CD4-positive, alpha-beta T cell (primary cell): ENCODE measurements around the gene RELL2. TPM values are rescaled to one million over a fixed set of nuclear protein-coding genes. Genes with fewer than 3 reads are reported as not detected.

Source experiments
- ATAC-seq: fragments of 200-7000 bp; cut with Tn5 transposase; one replicate; pipeline ENCODE4 v1.10.0; 2022; ENCODE audit warnings: mild to moderate bottlenecking; ENCODE audit not compliant: poor library complexity
- CTCF ChIA-PET: fragments of 350-600 bp; sonication (Branson Sonifier 250); formaldehyde crosslinking; loops from one replicate; lab custom pipeline; 2021; ENCODE audit warnings: antibody characterized with exemption, inconsistent platforms; lab: Charles Lee
- POLR2A ChIA-PET: fragments of 350-600 bp; sonication (Branson Sonifier 250); formaldehyde crosslinking; loops from one replicate; lab custom pipeline; 2021; ENCODE audit warnings: antibody characterized with exemption, inconsistent platforms; lab: Charles Lee
- DNase-seq, 14 experiments: peaks; one replicate each; pipeline ENCODE4 v3.0.0-alpha.2; 2013 to 2020; ENCODE audit warnings: mixed read lengths in 2 of 14
- H3K27ac ChIP-seq, 2 donors: one replicate each; pipeline versions ENCODE4 v1.5.1 to v1.7.0; 2013; ENCODE audit warnings: low read length in 2 of 2, low read depth in 1 of 2, mild to moderate bottlenecking in 1 of 2
- H3K27me3 ChIP-seq, 2 experiments: 1 replicate in 1 of 2; 2 replicates in 1 of 2; pipeline versions ENCODE4 v1.6.1 to v1.7.0; 2013; ENCODE audit warnings: low read length in 2 of 2, control low read depth in 1 of 2, mild to moderate bottlenecking in 1 of 2, moderate library complexity in 1 of 2; ENCODE audit not compliant: insufficient read depth in 2 of 2, control insufficient read depth in 1 of 2
- H3K36me3 ChIP-seq: one replicate; pipeline ENCODE4 v1.6.1; 2013; ENCODE audit warnings: low read length, control low read depth; ENCODE audit not compliant: insufficient read depth
- H3K4me1 ChIP-seq: one replicate; pipeline ENCODE4 v1.6.1; 2013; ENCODE audit warnings: low read length, control low read depth; ENCODE audit not compliant: insufficient read depth
- H3K4me3 ChIP-seq: one replicate; pipeline ENCODE4 v1.5.1; 2013; ENCODE audit warnings: mild to moderate bottlenecking, low read length, moderate library complexity
- H3K9me3 ChIP-seq, 2 experiments: 1 replicate in 1 of 2; 2 replicates in 1 of 2; pipeline versions ENCODE4 v1.6.1 to v1.7.0; 2013; ENCODE audit warnings: low read length in 2 of 2, mild to moderate bottlenecking in 2 of 2, control low read depth in 1 of 2, moderate library complexity in 1 of 2; ENCODE audit not compliant: control insufficient read depth in 1 of 2, insufficient read depth in 1 of 2
- H3K27ac Mint-ChIP-seq: one replicate; pipeline ENCODE4 v1.8.0; 2020; ENCODE audit warnings: mixed read lengths
- H3K27me3 Mint-ChIP-seq: one replicate; pipeline ENCODE4 v1.8.0; 2021; ENCODE audit warnings: mixed read lengths
- H3K36me3 Mint-ChIP-seq: one replicate; pipeline ENCODE4 v1.8.0; 2021; ENCODE audit warnings: low read depth, mixed read lengths
- H3K4me1 Mint-ChIP-seq: one replicate; pipeline ENCODE4 v1.8.0; 2021; ENCODE audit warnings: low read depth, mixed read lengths
- H3K4me3 Mint-ChIP-seq: one replicate; pipeline ENCODE4 v1.8.0; 2020; ENCODE audit warnings: mild to moderate bottlenecking, mixed read lengths
- H3K9me3 Mint-ChIP-seq: one replicate; pipeline ENCODE4 v1.8.0; 2020; ENCODE audit warnings: mixed read lengths
- intact Hi-C, 2 experiments: fragments of 100-400 bp; cut with DNase I in 1 of 2; cut with micrococcal nuclease in 1 of 2; formaldehyde crosslinking; loops; one replicate each; pipeline versions ENCODE4 v1.15.1 to v1.9.0; 2023 to 2025; cut with DNase I, micrococcal nuclease
- total RNA-seq, 174 experiments: library from RNA in 2 of 174; stranded (reverse) in 2 of 174; gene quantifications; one replicate each; pipeline ENCODE4 v1.2.3 and lab custom pipeline; 2021 to 2026
- TF ChIP-seq, protein P1 (sequence below): fragments of 200-600 bp; IDR thresholded peaks from one replicate; pipeline ENCODE4 v1.8.0; 2022; ENCODE audit warnings: antibody characterized with exemption, mild to moderate bottlenecking

The RELL2 gene
- total RNA-seq, 2 experiments from 2014 or later = 10.9 to 11.4 TPM

DNA sequence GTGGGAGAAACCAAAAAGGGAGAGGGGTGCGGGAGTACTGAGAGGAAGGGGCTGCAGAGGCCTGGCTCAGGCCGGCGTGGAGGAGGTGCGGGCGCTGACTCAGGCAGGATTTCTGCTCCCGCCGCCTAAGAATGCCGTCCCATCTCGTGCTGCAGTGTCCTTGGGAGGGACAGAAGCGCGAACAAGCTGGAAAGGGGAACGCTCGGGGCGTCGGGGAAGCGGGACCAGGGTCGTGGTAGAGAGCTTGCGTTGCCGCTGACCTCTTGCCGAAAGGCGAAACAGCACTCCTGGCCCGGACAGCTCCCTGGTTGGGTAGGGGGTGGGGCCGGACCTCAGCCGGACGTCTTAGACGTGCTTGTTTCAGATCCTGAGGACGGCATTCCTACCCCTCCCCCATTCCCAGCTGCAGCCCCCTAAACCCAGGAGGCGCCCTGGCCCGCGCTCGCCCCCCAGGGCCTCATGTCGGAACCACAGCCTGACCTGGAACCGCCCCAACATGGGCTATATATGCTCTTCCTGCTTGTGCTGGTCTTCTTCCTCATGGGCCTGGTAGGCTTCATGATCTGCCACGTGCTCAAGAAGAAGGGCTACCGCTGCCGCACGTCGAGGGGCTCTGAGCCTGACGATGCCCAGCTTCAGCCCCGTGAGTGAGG lies 1.1 kb downstream of the RELL2 start:
- Mint-ChIP-seq H3K4me1 (peaks cover 37% of the 10 kb centered on the region), H3K4me3 (peak overlapping the region; percentile 92), H3K27ac (peak overlapping the region; percentile 89), H3K9me3 (no peaks in the 10 kb centered on the region), H3K36me3 (peaks cover 52% of the 10 kb centered on the region), H3K27me3 (no peaks in the 10 kb centered on the region)
- ATAC-seq (peak; percentile 45), DNase-seq (peak; percentile 34 to 80 (median 48))
- Histone ChIP-seq H3K9me3 (no peaks in the 10 kb centered on the region), H3K4me1 (peaks cover 42% of the 10 kb centered on the region), H3K27me3 (no peaks in the 10 kb centered on the region), H3K27ac (peak overlapping the region; percentile 77 to 79), H3K4me3 (peak overlapping the region; percentile 97), H3K36me3 (peaks cover 34% of the 10 kb centered on the region)
- TF ChIP-seq, protein P1, sequence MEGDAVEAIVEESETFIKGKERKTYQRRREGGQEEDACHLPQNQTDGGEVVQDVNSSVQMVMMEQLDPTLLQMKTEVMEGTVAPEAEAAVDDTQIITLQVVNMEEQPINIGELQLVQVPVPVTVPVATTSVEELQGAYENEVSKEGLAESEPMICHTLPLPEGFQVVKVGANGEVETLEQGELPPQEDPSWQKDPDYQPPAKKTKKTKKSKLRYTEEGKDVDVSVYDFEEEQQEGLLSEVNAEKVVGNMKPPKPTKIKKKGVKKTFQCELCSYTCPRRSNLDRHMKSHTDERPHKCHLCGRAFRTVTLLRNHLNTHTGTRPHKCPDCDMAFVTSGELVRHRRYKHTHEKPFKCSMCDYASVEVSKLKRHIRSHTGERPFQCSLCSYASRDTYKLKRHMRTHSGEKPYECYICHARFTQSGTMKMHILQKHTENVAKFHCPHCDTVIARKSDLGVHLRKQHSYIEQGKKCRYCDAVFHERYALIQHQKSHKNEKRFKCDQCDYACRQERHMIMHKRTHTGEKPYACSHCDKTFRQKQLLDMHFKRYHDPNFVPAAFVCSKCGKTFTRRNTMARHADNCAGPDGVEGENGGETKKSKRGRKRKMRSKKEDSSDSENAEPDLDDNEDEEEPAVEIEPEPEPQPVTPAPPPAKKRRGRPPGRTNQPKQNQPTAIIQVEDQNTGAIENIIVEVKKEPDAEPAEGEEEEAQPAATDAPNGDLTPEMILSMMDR = peak; percentile 46
- ChIA-PET CTCF (interaction anchor here (0.6 to 6.2 kb wide), 14 partner anchors 9 to 321 kb away, joined by 3 to 77 read pairs (median 4); partner anchors contain the start of genes DIAPH1, FCHSD1, PCDH1 and PCDHGA10), POLR2A (interaction anchor here (0.8 to 8.8 kb wide), 22 partner anchors 11 to 927 kb away, joined by 3 to 100 read pairs (median 8); partner anchors contain the start of genes DELE1, DIAPH1, FCHSD1 and RNF14)
- intact Hi-C loops = loop anchor here (1.0 to 5.0 kb wide), 3 partner anchors 12 to 46 kb away; partner anchors contain the start of gene DIAPH1 (in 1 of the 2)

DNA sequence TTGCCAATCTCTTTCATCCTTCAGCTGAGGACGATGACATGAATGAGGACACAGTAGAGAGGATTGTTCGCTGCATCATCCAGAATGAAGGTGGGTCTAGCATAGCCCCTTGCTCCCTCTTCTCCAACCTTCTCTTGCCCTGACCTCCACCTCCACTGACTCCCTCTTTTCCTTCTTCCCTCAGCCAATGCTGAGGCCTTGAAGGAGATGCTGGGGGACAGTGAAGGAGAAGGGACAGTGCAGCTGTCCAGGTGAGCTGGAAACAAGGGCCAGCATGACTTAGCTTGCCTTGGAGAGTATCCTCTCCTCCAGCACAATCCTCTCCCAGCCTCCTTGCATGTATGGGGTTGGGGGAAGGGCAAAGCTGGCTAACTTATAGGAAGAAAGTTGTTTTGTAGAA lies 2.0 kb downstream of the RELL2 start:
- POLR2A ChIA-PET = interaction anchor here (2.8 to 8.8 kb wide), 4 partner anchors 10 to 322 kb away, joined by 8 to 100 read pairs (median 44); partner anchors contain the start of genes DIAPH1 and FCHSD1
- peaks cover 45% of the 10 kb centered on the region for H3K36me3 Mint-ChIP-seq
- H3K9me3 ChIP-seq = no peaks in the 10 kb centered on the region
- no peaks in the 10 kb centered on the region for H3K27me3 ChIP-seq
- peak overlapping the region; percentile 92 for H3K4me3 Mint-ChIP-seq
- CTCF ChIA-PET = interaction anchor here (1.0 to 6.2 kb wide), 5 partner anchors 19 to 318 kb away, joined by 4 to 77 read pairs (median 17); partner anchors contain the start of genes DIAPH1 and TAF7
- no peaks in the 10 kb centered on the region for H3K9me3 Mint-ChIP-seq
- peak overlapping the region in 1 of 2 donors; percentile 79 for H3K27ac ChIP-seq
- no peak overlapping the region for H3K4me3 ChIP-seq
- peak overlapping the region; percentile 89 for H3K27ac Mint-ChIP-seq
- TF ChIP-seq, protein P1 = no peak
- H3K27me3 Mint-ChIP-seq = no peaks in the 10 kb centered on the region
- intact Hi-C loops = loop anchor here in 1 of 2 experiments (5.0 kb wide), 1 partner anchor 46 kb away; no protein-coding TSS in a partner anchor
- H3K4me1 ChIP-seq = peaks cover 42% of the 10 kb centered on the region
- H3K36me3 ChIP-seq = peaks cover 36% of the 10 kb centered on the region
- peaks cover 33% of the 10 kb centered on the region for H3K4me1 Mint-ChIP-seq
- DNase-seq (no peak), ATAC-seq (no peak)

DNA sequence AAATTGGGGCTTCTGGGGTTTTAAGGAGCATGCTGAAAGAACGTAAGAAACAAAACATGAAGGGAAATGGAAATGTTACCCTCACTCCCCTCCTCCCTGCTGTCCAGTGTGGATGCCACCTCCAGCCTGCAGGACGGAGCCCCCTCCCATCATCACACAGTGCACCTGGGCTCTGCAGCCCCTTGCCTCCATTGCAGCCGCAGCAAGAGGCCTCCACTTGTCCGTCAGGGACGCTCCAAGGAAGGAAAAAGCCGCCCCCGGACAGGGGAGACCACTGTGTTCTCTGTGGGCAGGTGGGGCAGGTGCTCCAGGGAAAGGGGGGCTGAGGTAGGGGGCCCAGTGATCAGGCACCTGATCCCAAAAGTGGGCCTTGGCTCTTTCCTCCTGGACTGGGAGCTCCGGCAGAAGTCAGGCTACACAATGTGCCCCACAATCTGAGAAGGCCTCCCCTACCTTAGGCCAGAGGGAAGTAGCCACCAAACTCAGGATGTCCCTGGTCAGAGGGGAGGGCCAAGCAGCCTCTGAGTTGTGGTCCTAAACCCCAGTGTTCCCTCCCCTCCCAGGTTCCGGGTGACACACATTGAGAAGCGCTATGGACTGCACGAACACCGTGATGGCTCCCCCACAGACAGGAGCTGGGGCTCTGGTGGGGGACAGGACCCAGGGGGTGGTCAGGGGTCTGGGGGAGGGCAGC lies 2.7 kb downstream of the RELL2 start:
- peaks cover 38% of the 10 kb centered on the region for H3K4me1 ChIP-seq
- no peak for DNase-seq
- CTCF ChIA-PET = interaction anchor here (3.1 kb wide), 1 partner anchor 46 kb away, joined by 28 read pairs; no protein-coding TSS in a partner anchor
- peaks cover 26% of the 10 kb centered on the region for H3K4me1 Mint-ChIP-seq
- no peak overlapping the region for H3K4me3 Mint-ChIP-seq
- POLR2A ChIA-PET = interaction anchor here (4.7 kb wide), 1 partner anchor 12 kb away, joined by 73 read pairs; the partner anchor contains the start of gene FCHSD1
- H3K27ac Mint-ChIP-seq = peak overlapping the region; percentile 89
- no peak overlapping the region for H3K4me3 ChIP-seq
- no peak for ATAC-seq
- no peaks in the 10 kb centered on the region for H3K9me3 ChIP-seq
- H3K36me3 Mint-ChIP-seq = peaks cover 42% of the 10 kb centered on the region
- intact Hi-C loops = loop anchor here in 1 of 2 experiments (5.0 kb wide), 1 partner anchor 47 kb away; no protein-coding TSS in a partner anchor
- no peak overlapping the region for H3K27ac ChIP-seq
- H3K27me3 Mint-ChIP-seq = no peaks in the 10 kb centered on the region
- peaks cover 42% of the 10 kb centered on the region for H3K36me3 ChIP-seq
- no peaks in the 10 kb centered on the region for H3K9me3 Mint-ChIP-seq
- H3K27me3 ChIP-seq = no peaks in the 10 kb centered on the region
- TF ChIP-seq, protein P1 = no peak
